B cell (primary cell): ENCODE results near the gene CARS2.

Experiments used
- EZH2 ChIP-seq: IDR thresholded peaks from 2 replicates; pipeline ENCODE4 v1.6.1; 2012; ENCODE audit warnings: borderline replicate concordance, low read depth, mild to moderate bottlenecking, moderate library complexity, low read length; ENCODE audit not compliant: insufficient read depth, poor library complexity, severe bottlenecking
- TF ChIP-seq, protein P1 (sequence below): fragments of 200-600 bp; IDR thresholded peaks from one replicate; pipeline ENCODE4 v1.8.0; 2022; ENCODE audit warnings: antibody characterized with exemption, mild to moderate bottlenecking

DNA sequence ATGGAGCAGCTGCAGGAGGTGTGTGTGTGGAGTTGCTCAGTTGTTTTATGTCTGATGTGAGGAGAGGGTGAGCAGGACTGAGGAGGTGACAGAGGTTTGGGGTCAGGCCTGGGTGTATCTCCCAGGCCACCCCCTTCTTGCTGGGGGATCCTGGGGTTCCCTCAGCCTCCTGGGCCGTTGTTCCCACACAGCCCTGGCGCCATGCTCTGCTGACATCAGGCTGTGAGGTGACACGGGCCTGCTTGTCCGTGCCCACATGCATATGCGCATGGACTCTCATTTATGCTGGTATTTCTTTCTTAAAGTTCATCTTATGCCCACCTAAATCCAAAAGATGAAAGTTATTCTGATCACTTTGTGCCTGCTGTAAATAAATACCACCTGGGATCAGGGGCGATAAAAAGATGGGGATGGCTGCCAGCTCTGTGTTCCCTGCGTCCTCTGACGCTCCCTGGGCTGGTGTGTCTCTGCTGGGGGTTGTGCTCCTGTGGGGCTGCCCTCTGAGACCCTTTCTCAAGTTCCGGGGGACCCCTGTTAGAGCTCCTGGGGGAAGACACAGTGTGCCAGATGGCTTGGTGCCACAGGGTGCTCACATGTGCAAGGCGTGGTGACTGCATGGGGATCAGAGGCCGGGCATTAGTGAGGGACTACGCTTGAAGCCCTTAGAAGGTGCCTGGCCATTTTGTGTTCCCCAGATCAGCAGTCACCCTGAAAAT, 78.0 kb downstream of the CARS2 start:
- TF ChIP-seq, protein P1, sequence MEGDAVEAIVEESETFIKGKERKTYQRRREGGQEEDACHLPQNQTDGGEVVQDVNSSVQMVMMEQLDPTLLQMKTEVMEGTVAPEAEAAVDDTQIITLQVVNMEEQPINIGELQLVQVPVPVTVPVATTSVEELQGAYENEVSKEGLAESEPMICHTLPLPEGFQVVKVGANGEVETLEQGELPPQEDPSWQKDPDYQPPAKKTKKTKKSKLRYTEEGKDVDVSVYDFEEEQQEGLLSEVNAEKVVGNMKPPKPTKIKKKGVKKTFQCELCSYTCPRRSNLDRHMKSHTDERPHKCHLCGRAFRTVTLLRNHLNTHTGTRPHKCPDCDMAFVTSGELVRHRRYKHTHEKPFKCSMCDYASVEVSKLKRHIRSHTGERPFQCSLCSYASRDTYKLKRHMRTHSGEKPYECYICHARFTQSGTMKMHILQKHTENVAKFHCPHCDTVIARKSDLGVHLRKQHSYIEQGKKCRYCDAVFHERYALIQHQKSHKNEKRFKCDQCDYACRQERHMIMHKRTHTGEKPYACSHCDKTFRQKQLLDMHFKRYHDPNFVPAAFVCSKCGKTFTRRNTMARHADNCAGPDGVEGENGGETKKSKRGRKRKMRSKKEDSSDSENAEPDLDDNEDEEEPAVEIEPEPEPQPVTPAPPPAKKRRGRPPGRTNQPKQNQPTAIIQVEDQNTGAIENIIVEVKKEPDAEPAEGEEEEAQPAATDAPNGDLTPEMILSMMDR: no peak
- TF ChIP-seq EZH2: no peak
